ENCODE data around the gene ARHGEF17. TPM values are rescaled to one million over a fixed set of nuclear protein-coding genes. Genes with fewer than 3 reads are reported as not detected.

The ARHGEF17 gene
- total and polyA plus RNA-seq, 2 experiments from 2014 or later = 30.2 to 35.6 TPM

DNA sequence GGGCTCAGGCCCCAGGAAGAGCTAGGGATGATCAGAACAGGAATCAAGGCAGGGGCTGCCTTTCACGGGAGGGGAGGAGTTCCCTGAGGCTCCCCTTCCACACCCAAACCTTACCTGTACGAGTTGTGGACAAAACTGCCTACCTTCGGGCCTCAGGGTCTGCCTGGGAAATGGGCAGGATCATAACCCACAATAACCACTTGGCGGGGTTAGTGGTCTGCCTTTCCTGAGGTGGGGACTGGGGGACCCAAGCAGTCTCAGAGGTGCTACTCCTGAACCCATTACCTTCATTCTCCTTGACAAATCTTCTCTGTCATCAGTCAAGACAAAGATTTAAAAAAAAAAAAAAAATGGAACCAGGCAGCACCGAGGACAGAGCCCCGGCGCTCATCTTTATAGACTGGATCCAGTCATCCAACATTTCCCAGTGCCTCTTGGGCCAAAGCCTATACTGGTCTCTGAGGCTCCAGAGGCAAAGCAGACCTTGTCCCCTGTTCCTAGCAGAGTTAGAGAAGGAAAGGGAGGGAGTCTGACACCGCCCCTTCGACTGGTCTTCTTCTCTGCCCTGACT, 21.8 kb upstream of the ARHGEF17 start:
- no peak overlapping the region for H3K4me2 ChIP-seq
- DNase-seq (ENCODE audit: low spot score) = no peak
- no peaks in the 10 kb centered on the region for H3K9me3 ChIP-seq (ENCODE audit: low read depth)
- WGBS (ENCODE audit: low lambda C conversion rate, missing lambda C conversion rate) = 80% methylated on average over 9 of the region's 9 CpGs
- H3K9me2 ChIP-seq (replicated peaks; ENCODE audit: insufficient read depth) = no peaks in the 10 kb centered on the region
- H3K79me2 ChIP-seq = no peaks in the 10 kb centered on the region
- no peak overlapping the region for H2AFZ ChIP-seq
- no peak overlapping the region for H3K27ac ChIP-seq
- no peak overlapping the region for H3K4me3 ChIP-seq
- no peaks in the 10 kb centered on the region for H3K36me3 ChIP-seq (replicated peaks; ENCODE audit: insufficient read depth, low read depth)
- H3K27me3 ChIP-seq = no peaks in the 10 kb centered on the region
- H3K4me1 ChIP-seq (ENCODE audit: insufficient read depth) = peaks cover 13% of the 10 kb centered on the region
- no peaks in the 10 kb centered on the region for H4K20me1 ChIP-seq (ENCODE audit: insufficient read depth, poor library complexity, severe bottlenecking)
- TF ChIP-seq EZH2 (IDR thresholded peaks at IDR 0.05; ENCODE audit: borderline replicate concordance) = no peak
- TF ChIP-seq EZH2phosphoT487 (IDR thresholded peaks at IDR 0.05; ENCODE audit: low read depth, severe bottlenecking, unreplicated experiment) = no peak
- TF ChIP-seq, protein P1, sequence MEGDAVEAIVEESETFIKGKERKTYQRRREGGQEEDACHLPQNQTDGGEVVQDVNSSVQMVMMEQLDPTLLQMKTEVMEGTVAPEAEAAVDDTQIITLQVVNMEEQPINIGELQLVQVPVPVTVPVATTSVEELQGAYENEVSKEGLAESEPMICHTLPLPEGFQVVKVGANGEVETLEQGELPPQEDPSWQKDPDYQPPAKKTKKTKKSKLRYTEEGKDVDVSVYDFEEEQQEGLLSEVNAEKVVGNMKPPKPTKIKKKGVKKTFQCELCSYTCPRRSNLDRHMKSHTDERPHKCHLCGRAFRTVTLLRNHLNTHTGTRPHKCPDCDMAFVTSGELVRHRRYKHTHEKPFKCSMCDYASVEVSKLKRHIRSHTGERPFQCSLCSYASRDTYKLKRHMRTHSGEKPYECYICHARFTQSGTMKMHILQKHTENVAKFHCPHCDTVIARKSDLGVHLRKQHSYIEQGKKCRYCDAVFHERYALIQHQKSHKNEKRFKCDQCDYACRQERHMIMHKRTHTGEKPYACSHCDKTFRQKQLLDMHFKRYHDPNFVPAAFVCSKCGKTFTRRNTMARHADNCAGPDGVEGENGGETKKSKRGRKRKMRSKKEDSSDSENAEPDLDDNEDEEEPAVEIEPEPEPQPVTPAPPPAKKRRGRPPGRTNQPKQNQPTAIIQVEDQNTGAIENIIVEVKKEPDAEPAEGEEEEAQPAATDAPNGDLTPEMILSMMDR (IDR thresholded peaks at IDR 0.05; ENCODE audit: poor library complexity) = no peak

DNA sequence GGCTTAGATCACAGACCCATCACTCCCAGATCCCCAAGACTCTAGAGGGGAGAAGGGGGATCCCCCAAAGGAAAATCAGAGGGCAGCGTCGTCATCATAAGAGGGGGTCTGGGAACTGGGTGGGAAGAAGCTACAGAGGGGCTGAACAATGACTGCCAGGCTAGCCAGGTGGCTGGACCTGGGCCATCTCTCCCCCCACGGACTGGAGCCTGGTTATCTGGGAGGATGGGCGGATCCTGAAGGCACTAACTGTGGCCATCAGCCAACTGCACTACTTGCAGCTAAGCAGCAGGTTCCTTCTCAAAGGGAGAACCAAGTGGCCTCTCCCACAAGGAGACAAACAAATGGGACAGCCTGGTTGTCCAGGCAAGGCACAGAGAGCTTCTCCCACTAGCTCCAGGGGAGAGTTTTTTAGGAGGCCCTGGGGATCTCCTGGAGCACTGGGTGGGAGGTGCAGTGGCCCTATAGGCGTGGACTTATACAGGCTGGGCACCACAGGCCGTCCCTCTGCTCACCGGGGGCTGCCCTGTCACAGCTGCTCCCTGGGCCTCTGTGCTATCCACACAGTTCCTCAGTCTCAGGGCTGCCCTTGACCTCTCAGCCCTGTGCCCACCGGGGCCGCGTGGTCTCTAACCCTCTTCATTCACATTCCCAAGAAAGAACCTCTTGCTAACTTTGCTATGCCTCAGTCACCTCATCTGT, 20.5 kb upstream of the ARHGEF17 start:
- H4K20me1 ChIP-seq (ENCODE audit: insufficient read depth, poor library complexity, severe bottlenecking) = no peaks in the 10 kb centered on the region
- no peak overlapping the region for H3K27ac ChIP-seq
- H3K27me3 ChIP-seq = no peaks in the 10 kb centered on the region
- no peaks in the 10 kb centered on the region for H3K36me3 ChIP-seq (replicated peaks; ENCODE audit: insufficient read depth, low read depth)
- no peak for DNase-seq (ENCODE audit: low spot score)
- H2AFZ ChIP-seq = no peak overlapping the region
- TF ChIP-seq EZH2phosphoT487 (IDR thresholded peaks at IDR 0.05; ENCODE audit: low read depth, severe bottlenecking, unreplicated experiment) (no peak), EZH2 (IDR thresholded peaks at IDR 0.05; ENCODE audit: borderline replicate concordance) (no peak)
- no peaks in the 10 kb centered on the region for H3K9me3 ChIP-seq (ENCODE audit: low read depth)
- H3K4me3 ChIP-seq = no peak overlapping the region
- no peaks in the 10 kb centered on the region for H3K79me2 ChIP-seq
- H3K9me2 ChIP-seq (replicated peaks; ENCODE audit: insufficient read depth) = no peaks in the 10 kb centered on the region
- peaks cover 13% of the 10 kb centered on the region for H3K4me1 ChIP-seq (ENCODE audit: insufficient read depth)
- H3K4me2 ChIP-seq = no peak overlapping the region
- WGBS (ENCODE audit: low lambda C conversion rate, missing lambda C conversion rate) = 82% methylated on average over 10 of the region's 10 CpGs

DNA sequence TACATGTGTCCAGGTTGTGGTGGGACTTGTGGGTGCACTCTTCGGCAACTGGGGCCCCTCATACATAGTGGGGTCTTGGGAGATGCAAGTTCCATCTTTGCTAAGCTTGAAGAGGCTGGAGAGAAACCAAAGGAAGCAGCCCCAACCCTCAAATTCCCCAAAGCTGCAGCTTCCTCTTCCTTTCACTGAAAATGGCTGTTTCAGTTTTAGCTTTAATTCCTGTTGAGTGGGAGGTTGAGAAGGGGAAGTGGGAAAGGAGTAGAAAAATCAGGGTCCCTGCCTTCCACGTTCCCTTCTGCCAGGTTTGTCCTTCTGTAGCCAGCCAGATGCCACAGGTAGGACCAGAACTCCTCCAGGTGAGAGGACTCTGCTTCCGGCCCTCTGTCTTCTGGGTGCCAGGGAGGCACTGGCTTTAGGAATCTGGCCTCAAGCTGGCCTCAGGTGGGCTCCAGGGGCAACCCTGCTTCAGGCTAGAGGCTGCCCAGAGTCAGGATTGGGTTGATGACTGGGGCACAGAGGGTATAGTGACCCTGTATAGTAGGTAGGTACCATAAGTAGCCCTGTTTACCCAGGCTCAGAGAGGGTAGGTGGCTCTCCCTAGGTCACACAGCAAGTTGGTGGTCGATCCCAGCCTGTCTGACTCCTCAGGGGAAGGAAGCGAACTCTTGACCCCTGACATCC, 19.7 kb upstream of the ARHGEF17 start:
- Histone ChIP-seq H4K20me1 (ENCODE audit: insufficient read depth, poor library complexity, severe bottlenecking) (no peaks in the 10 kb centered on the region), H3K9me2 (replicated peaks; ENCODE audit: insufficient read depth) (no peaks in the 10 kb centered on the region), H3K4me3 (no peak overlapping the region), H3K9me3 (ENCODE audit: low read depth) (no peaks in the 10 kb centered on the region), H3K36me3 (replicated peaks; ENCODE audit: insufficient read depth, low read depth) (no peaks in the 10 kb centered on the region), H3K4me2 (no peak overlapping the region), H3K27ac (peak overlapping the region; percentile 52), H3K79me2 (no peaks in the 10 kb centered on the region), H3K27me3 (no peaks in the 10 kb centered on the region), H3K4me1 (ENCODE audit: insufficient read depth) (peaks cover 13% of the 10 kb centered on the region), H2AFZ (no peak overlapping the region)
- WGBS (ENCODE audit: low lambda C conversion rate, missing lambda C conversion rate) = 80% methylated on average over 5 of the region's 5 CpGs
- TF ChIP-seq EZH2phosphoT487 (IDR thresholded peaks at IDR 0.05; ENCODE audit: low read depth, severe bottlenecking, unreplicated experiment) = no peak
- TF ChIP-seq, protein P1 (IDR thresholded peaks at IDR 0.05; ENCODE audit: poor library complexity) = no peak
- no peak for TF ChIP-seq EZH2 (IDR thresholded peaks at IDR 0.05; ENCODE audit: borderline replicate concordance)
- DNase-seq (ENCODE audit: low spot score) = no peak
